Common myeloid progenitor, CD34-positive (primary cell): ENCODE measurements around the gene ANKRD13C.
A peak's percentile ranks its signal among the peaks of the same experiment; 100 is the strongest.
"Not testable (repeated sequence)": the region's sequence is repeated elsewhere in the genome, so short reads cannot be mapped to it uniquely, and the experiment has no call there.

ENCODE experiments used
- CTCF ChIA-PET: fragments of 350-600 bp; sonication (Branson Sonifier 250); formaldehyde crosslinking; loops from one replicate; lab custom pipeline; 2021; ENCODE audit warnings: antibody characterized with exemption; lab: Charles Lee
- POLR2A ChIA-PET: fragments of 350-600 bp; sonication (Branson Sonifier 250); formaldehyde crosslinking; loops from one replicate; lab custom pipeline; 2021; ENCODE audit warnings: antibody characterized with exemption; lab: Charles Lee
- DNase-seq, 3 donors: peaks; one replicate each; pipeline versions ENCODE4 v3.0.0 to v3.0.0-alpha.2; 2013
- H3K27ac ChIP-seq, 2 experiments: 1 replicate in 1 of 2; 2 replicates in 1 of 2; pipeline ENCODE4 v1.7.0; 2013; ENCODE audit warnings: inconsistent platforms in 2 of 2, low read length in 2 of 2, mild to moderate bottlenecking in 2 of 2, low read depth in 1 of 2, moderate library complexity in 1 of 2; ENCODE audit not compliant: severe bottlenecking in 2 of 2, insufficient read depth in 1 of 2, poor library complexity in 1 of 2
- H3K27me3 ChIP-seq, 5 experiments: replicated peaks in 2 of 5; 1 replicate in 3 of 5; 2 replicates in 2 of 5; pipeline versions ENCODE4 v1.6.1 to v1.7.0; 2013; ENCODE audit warnings: low read length in 4 of 5, mild to moderate bottlenecking in 2 of 5, moderate library complexity in 2 of 5, inconsistent platforms in 1 of 5; ENCODE audit not compliant: insufficient read depth in 5 of 5, control insufficient read depth in 4 of 5
- H3K36me3 ChIP-seq, 4 experiments: 1 replicate in 2 of 4; 2 replicates in 2 of 4; pipeline versions ENCODE4 v1.6.1 to v1.7.0; 2013; ENCODE audit warnings: low read length in 3 of 4, control low read depth in 1 of 4, mild to moderate bottlenecking in 1 of 4; ENCODE audit not compliant: control insufficient read depth in 4 of 4, insufficient read depth in 4 of 4
- H3K4me1 ChIP-seq, 4 experiments: 1 replicate in 3 of 4; 2 replicates in 1 of 4; pipeline versions ENCODE4 v1.6.1 to v1.7.1; 2013; ENCODE audit warnings: low read length in 3 of 4, mild to moderate bottlenecking in 3 of 4, control low read depth in 1 of 4, inconsistent platforms in 1 of 4, moderate library complexity in 1 of 4; ENCODE audit not compliant: control insufficient read depth in 4 of 4, insufficient read depth in 4 of 4; ENCODE audit errors: control extremely low read depth in 1 of 4
- H3K4me3 ChIP-seq, 7 experiments: 1 replicate in 4 of 7; 2 replicates in 3 of 7; pipeline versions ENCODE4 v1.5.1 to v1.7.0; 2013; ENCODE audit warnings: mild to moderate bottlenecking in 7 of 7, low read length in 6 of 7, moderate library complexity in 6 of 7, inconsistent platforms in 2 of 7, low read depth in 2 of 7, control low read depth in 1 of 7; ENCODE audit not compliant: insufficient read depth in 4 of 7, control insufficient read depth in 1 of 7; ENCODE audit errors: extremely low read depth in 1 of 7
- H3K9me3 ChIP-seq, 5 experiments: 1 replicate in 4 of 5; 2 replicates in 1 of 5; pipeline versions ENCODE4 v1.6.1 to v1.7.1; 2013; ENCODE audit warnings: low read length in 4 of 5, mild to moderate bottlenecking in 2 of 5, inconsistent platforms in 1 of 5, low read depth in 1 of 5, moderate library complexity in 1 of 5; ENCODE audit not compliant: control insufficient read depth in 4 of 5, insufficient read depth in 2 of 5; ENCODE audit errors: control extremely low read depth in 1 of 5
- WGBS: methylation state at CpG from one replicate; pipeline ENCODE4 v1.1.5; 2013; ENCODE audit not compliant: insufficient coverage; 5-methylcytosine and 5-hydroxymethylcytosine counted together

The ANKRD13C gene

DNA sequence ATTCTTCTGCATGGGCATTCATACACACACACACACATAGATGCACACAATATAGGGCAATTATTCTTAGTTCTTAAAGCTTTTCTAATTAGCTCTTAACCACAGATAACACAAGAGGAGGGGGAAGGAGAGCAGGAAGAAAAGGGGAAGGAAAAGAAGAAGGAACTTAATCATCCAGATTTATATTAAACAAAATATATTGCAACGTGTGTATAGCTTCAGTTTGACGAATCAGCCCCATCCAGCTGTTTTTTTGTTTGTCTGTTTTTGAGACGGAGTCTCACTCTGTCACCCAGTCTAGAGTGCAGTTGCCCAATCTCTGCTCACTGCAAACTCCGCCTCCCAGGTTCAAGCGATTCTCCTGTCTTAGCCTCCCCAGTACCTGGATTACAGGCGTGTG lies 21.7 kb upstream of the ANKRD13C start:
- Histone ChIP-seq H3K4me3 (no peak overlapping the region), H3K9me3 (no peaks in the 10 kb centered on the region), H3K27me3 (no peaks in the 10 kb centered on the region), H3K36me3 (no peaks in the 10 kb centered on the region), H3K27ac (no peak overlapping the region), H3K4me1 (peaks cover 0 to 4% (median 4%) of the 10 kb centered on the region in 4 experiments)
- CTCF ChIA-PET = no interaction called here
- 63% methylated on average over 5 of the region's 6 CpGs for WGBS
- DNase-seq = peak in 2 of 3 donors; percentile 55 to 65
- POLR2A ChIA-PET = no interaction called here

DNA sequence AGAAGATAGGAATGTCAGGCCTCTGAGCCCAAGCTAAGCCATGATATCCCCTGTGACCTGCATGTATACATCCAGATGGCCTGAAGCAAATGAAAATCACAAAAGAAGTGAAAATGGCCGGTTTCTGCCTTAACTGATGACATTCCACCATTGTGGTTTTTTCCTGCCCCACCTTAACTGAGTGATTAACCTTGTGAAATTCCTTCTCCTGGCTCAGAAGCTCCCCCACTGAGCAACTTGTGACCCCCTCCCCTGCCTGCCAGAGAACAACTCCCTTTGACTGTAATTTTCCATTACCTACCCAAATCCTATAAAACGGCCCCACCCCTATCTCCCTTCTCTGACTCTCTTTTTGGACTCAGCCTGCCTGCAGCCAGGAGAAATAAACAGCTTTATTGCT lies 19.1 kb upstream of the ANKRD13C start:
- H3K27ac ChIP-seq, H3K27me3 ChIP-seq, CTCF ChIA-PET, DNase-seq, H3K36me3 ChIP-seq, H3K4me1 ChIP-seq, H3K4me3 ChIP-seq, H3K9me3 ChIP-seq: not testable (repeated sequence)
- 100% methylated on average over 1 of the region's 2 CpGs for WGBS
- POLR2A ChIA-PET = interaction anchor here (0.7 kb wide), 1 partner anchor 10 kb away, joined by 3 read pairs; no protein-coding TSS in a partner anchor

DNA sequence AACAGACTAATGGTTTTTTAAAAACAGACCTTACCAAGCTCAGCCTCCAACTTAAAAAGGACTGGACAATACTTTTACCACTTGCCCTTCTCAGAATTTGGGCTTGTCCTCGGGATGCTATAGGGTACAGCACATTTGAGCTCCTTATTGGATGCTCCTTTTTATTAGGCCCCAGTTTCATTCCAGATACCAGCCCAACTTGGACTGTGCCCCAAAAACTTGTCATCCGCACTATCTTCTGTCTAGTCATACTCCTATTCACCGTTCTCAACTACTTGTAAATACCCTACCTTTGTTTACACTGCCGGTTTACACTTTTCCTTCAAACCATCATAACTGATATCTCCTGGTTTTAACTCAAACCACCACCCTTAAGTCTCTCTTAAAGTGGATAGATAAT lies 17.9 kb upstream of the ANKRD13C start:
- Histone ChIP-seq H3K9me3 (no peaks in the 10 kb centered on the region), H3K4me3 (no peak overlapping the region), H3K27ac (no peak overlapping the region), H3K4me1 (peaks cover 0 to 4% (median 4%) of the 10 kb centered on the region in 4 experiments), H3K27me3 (no peaks in the 10 kb centered on the region), H3K36me3 (no peaks in the 10 kb centered on the region)
- POLR2A ChIA-PET = no interaction called here
- no peak for DNase-seq
- CTCF ChIA-PET = no interaction called here
- 98% methylated on average over 4 of the region's 4 CpGs for WGBS

DNA sequence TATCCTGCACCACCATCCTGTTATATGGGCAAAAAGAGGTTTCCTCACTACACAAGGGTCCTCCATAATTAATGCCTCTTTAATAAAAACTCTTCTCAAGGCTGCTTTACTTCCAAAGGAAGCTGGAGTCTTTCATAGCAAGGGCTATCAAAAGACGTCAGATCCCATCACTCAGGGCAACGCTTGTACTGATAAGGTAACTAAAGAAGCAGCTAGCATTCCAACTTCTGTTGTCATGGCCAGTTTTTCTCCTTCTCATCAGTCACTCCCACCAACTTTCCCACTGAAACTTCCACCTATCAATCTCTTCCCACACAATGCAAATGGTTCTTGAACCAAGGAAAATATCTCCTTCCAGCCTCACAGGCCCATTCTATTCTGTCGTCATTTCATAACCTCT lies 17.1 kb upstream of the ANKRD13C start:
- H3K4me3 ChIP-seq, H3K4me1 ChIP-seq, DNase-seq, H3K27ac ChIP-seq, H3K36me3 ChIP-seq, POLR2A ChIA-PET, H3K27me3 ChIP-seq, H3K9me3 ChIP-seq: not testable (repeated sequence)
- CTCF ChIA-PET = interaction anchor here (0.6 kb wide), 1 partner anchor 112 kb away, joined by 3 read pairs; no protein-coding TSS in a partner anchor
- WGBS = 96% methylated on average over 3 of the region's 3 CpGs

DNA sequence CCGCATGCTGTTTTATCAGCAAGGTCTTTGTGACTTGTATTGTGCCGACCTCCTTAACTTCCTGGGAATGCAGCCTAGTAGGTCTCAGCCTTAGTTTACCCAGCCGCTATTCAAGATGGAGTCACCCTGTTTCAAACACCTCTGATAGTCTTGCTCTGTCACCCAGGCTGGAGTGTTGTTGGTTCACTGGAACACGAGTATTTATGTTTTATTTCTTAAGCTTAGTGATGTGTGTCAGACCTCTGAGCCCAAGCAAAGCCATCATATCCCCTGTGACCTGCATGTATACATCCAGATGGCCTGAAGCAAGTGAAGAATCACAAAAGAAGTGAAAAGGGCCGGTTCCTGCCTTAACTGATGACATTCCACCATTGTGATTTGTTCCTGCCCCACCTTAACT lies 12.9 kb upstream of the ANKRD13C start:
- 91% methylated on average over 4 of the region's 5 CpGs for WGBS
- H3K27ac ChIP-seq, POLR2A ChIA-PET, H3K9me3 ChIP-seq, DNase-seq, H3K4me3 ChIP-seq, H3K27me3 ChIP-seq, CTCF ChIA-PET, H3K4me1 ChIP-seq, H3K36me3 ChIP-seq: not testable (repeated sequence)

DNA sequence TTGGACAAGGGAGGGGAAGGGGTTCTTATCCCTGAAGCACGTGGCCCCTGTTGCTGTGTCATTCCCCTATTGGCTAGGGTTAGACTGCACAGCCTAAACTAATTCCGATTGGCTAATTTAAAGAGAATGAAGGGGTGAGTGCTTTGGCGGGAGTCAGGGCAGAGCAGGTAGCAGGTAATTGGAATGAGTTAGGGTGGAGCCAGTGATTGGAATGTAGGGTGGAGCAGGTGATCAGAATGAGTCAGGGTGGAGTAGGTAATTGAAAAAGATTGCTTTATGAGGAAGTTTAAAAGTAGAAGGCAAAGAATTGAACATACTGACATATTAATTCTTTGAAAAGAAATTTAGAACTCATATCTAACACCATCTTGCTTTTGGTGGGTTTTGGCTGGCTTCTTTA lies 12.5 kb upstream of the ANKRD13C start:
- DNase-seq, H3K9me3 ChIP-seq, H3K4me3 ChIP-seq, H3K36me3 ChIP-seq, H3K27ac ChIP-seq, H3K27me3 ChIP-seq, POLR2A ChIA-PET, CTCF ChIA-PET, H3K4me1 ChIP-seq: not testable (repeated sequence)
- 100% methylated on average over 3 of the region's 3 CpGs for WGBS

DNA sequence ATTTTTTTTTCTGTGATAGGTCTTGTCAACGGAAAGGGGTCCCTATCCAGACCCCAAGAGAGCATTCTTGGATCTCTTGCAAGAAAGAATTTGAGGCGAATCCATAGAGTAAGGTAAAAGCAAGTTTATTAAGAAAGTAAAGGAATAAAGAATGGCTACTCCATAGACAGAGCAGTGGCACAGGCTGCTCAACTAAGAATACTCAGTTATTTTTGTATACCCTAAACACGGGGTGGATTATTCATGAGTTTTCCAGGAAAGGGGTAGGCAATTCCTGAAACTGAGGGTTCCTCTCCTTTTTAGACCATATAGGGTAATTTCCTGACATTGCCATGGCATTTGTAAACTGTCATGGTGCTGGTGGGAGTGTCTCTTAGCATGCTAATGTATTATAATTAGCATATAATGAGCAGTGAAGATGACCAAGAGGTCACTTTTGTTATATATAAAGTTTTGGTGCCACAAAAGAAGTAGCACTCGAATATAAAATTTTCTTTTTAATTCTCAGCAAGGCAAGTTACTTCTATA lies 12.0 kb upstream of the ANKRD13C start:
- H3K27me3 ChIP-seq, H3K4me3 ChIP-seq, DNase-seq, POLR2A ChIA-PET, H3K4me1 ChIP-seq, H3K9me3 ChIP-seq, CTCF ChIA-PET, H3K27ac ChIP-seq, H3K36me3 ChIP-seq: not testable (repeated sequence)
- WGBS = 100% methylated on average over 2 of the region's 4 CpGs
